GM12878 (cell line): Measurements from ENCODE around the gene CA9. TPM values are rescaled to one million over a fixed set of nuclear protein-coding genes. Genes with fewer than 3 reads are reported as not detected.

ENCODE experiments used
- ATAC-seq: fragments of 200-7000 bp; cut with Tn5 transposase; 3 replicates; pipeline ENCODE4 v1.9.1; 2020; ENCODE audit warnings: mild to moderate bottlenecking, moderate library complexity
- BruUV-seq: library from RNA; stranded (reverse); fragments of 400-500 nt; replicated peaks from 2 replicates; lab custom pipeline; 2021; lab: Mats Ljungman, UMichigan
- CTCF ChIA-PET: fragments of 300-600 bp; sonication (Branson Sonifier 250); formaldehyde crosslinking; extraction: SDS; loops from one replicate; lab custom pipeline; 2021; ENCODE audit warnings: inconsistent platforms; lab: Yijun Ruan, JAX
- POLR2A ChIA-PET: fragments of 350-600 bp; formaldehyde crosslinking; extraction: SDS; loops from one replicate; lab custom pipeline; 2021; ENCODE audit warnings: inconsistent platforms; lab: Charles Lee
- RAD21 ChIA-PET: fragments of 300-600 bp; sonication (Branson Sonifier 250); formaldehyde crosslinking; loops from one replicate; lab custom pipeline; 2023; ENCODE audit warnings: antibody characterized with exemption; ENCODE audit not compliant: unreplicated experiment; lab: Charles Lee
- SMC1A ChIA-PET: fragments of 300-600 bp; sonication (Branson Sonifier 250); formaldehyde crosslinking; loops from one replicate; lab custom pipeline; 2023; ENCODE audit not compliant: unreplicated experiment, uncharacterized antibody; lab: Charles Lee
- DNase-seq: peaks from one replicate; pipeline ENCODE4 v3.0.0-alpha.2; 2011; ENCODE audit warnings: low read depth, low spot score
- FAIRE-seq: peaks from 3 replicates; lab custom pipeline; 2011; peaks lifted over from hg19 to GRCh38; lab: Jason Lieb, UNC
- H2AFZ ChIP-seq: 2 replicates; pipeline ENCODE4 v1.6.0; 2011; ENCODE audit warnings: low read depth, low read length, control low read depth; ENCODE audit not compliant: control insufficient read depth
- H3K27ac ChIP-seq: 2 replicates; pipeline ENCODE4 v1.5.1; 2011; ENCODE audit warnings: control low read depth; ENCODE audit not compliant: control insufficient read depth, insufficient read depth
- H3K27me3 ChIP-seq, 2 experiments: replicated peaks in 1 of 2; 2 replicates each; pipeline versions ENCODE4 v1.6.0 to v1.6.1; 2011; ENCODE audit warnings: low read length in 1 of 2; ENCODE audit not compliant: control insufficient read depth in 2 of 2, insufficient read depth in 2 of 2
- H3K36me3 ChIP-seq, 2 experiments: 2 replicates each; pipeline ENCODE4 v1.5.1; 2011; ENCODE audit warnings: low read length in 1 of 2; ENCODE audit not compliant: control insufficient read depth in 2 of 2, insufficient read depth in 2 of 2
- H3K4me1 ChIP-seq: 2 replicates; pipeline ENCODE4 v1.6.1; 2011; ENCODE audit warnings: mild to moderate bottlenecking, low read length, moderate library complexity, mixed read lengths; ENCODE audit not compliant: control insufficient read depth, insufficient read depth
- H3K4me2 ChIP-seq: 2 replicates; pipeline ENCODE4 v1.6.0; 2011; ENCODE audit warnings: control low read depth; ENCODE audit not compliant: control insufficient read depth, insufficient read depth
- H3K4me3 ChIP-seq: fragments of 200-600 bp; sonication (generic); 2 replicates; pipeline ENCODE4 v1.5.1; 2016
- H3K79me2 ChIP-seq: 2 replicates; pipeline ENCODE4 v1.6.0; 2011; ENCODE audit warnings: low read length; ENCODE audit not compliant: control insufficient read depth, insufficient read depth
- H3K9ac ChIP-seq: 2 replicates; pipeline ENCODE4 v1.8.0; 2011; ENCODE audit warnings: low read length, control low read depth, mixed read lengths; ENCODE audit not compliant: control insufficient read depth, insufficient read depth
- H3K9me3 ChIP-seq: replicated peaks from 3 replicates; pipeline ENCODE4 v1.5.1; 2011; ENCODE audit warnings: mild to moderate bottlenecking, low read length; ENCODE audit not compliant: control insufficient read depth, insufficient read depth
- H4K20me1 ChIP-seq: 2 replicates; pipeline ENCODE4 v1.6.0; 2011; ENCODE audit not compliant: control insufficient read depth, insufficient read depth
- BACH1 ChIP-seq: fragments of 450-650 bp; IDR thresholded peaks from 2 replicates; pipeline ENCODE4 v1.6.1; 2017; ENCODE audit warnings: mild to moderate bottlenecking, borderline replicate concordance
- EGR1 ChIP-seq, 2 experiments: IDR thresholded peaks; 1 replicate in 1 of 2; 2 replicates in 1 of 2; pipeline ENCODE4 v1.6.1; 2011 to 2012; ENCODE audit warnings: low read depth in 2 of 2, low read length in 2 of 2, borderline replicate concordance in 1 of 2, mild to moderate bottlenecking in 1 of 2, moderate library complexity in 1 of 2
- EZH2 ChIP-seq: IDR thresholded peaks from 2 replicates; pipeline ENCODE4 v1.6.1; 2012; ENCODE audit warnings: low read depth, mild to moderate bottlenecking, control low read depth, inconsistent platforms, low read length, borderline replicate concordance; ENCODE audit not compliant: control insufficient read depth
- RAD21 ChIP-seq: IDR thresholded peaks from 2 replicates; pipeline ENCODE4 v1.6.1; 2011; ENCODE audit warnings: mild to moderate bottlenecking, low read depth, low read length, moderate library complexity; ENCODE audit not compliant: insufficient read depth
- RFX5 ChIP-seq: IDR thresholded peaks from 2 replicates; pipeline ENCODE4 v1.6.1; 2011; ENCODE audit warnings: low read depth, low read length, improper control_type of control experiment
- RUNX3 ChIP-seq: IDR thresholded peaks from 2 replicates; pipeline ENCODE4 v1.6.1; 2012; ENCODE audit warnings: low read length, inconsistent platforms
- SRF ChIP-seq, 2 experiments: IDR thresholded peaks; 2 replicates each; pipeline ENCODE4 v1.6.1; 2011; ENCODE audit warnings: low read depth in 2 of 2, low read length in 2 of 2, mild to moderate bottlenecking in 1 of 2, moderate library complexity in 1 of 2
- TBL1XR1 ChIP-seq: IDR thresholded peaks from 2 replicates; pipeline ENCODE4 v1.6.1; 2012; ENCODE audit warnings: low read depth, low read length, improper control_type of control experiment
- TCF3 ChIP-seq: IDR thresholded peaks from 2 replicates; pipeline ENCODE4 v1.6.1; 2012; ENCODE audit warnings: low read depth, mild to moderate bottlenecking, low read length, borderline replicate concordance; ENCODE audit not compliant: insufficient read depth
- WRNIP1 ChIP-seq: IDR thresholded peaks from 2 replicates; pipeline ENCODE4 v1.6.1; 2011; ENCODE audit warnings: low read depth, low read length, improper control_type of control experiment, borderline replicate concordance
- ZNF274 ChIP-seq: IDR thresholded peaks from one replicate; pipeline ENCODE4 v1.8.0; 2011; ENCODE audit not compliant: insufficient read length, insufficient read depth
- WGBS: methylation state at CpG from one replicate; pipeline ENCODE4 v1.1.6; 2016; ENCODE audit warnings: low lambda C conversion rate; ENCODE audit not compliant: insufficient replicate concordance, insufficient coverage; ENCODE audit errors: missing lambda C conversion rate; 5-methylcytosine and 5-hydroxymethylcytosine counted together
- in situ Hi-C: fragments of 300-500 bp; cut with MboI; formaldehyde crosslinking; loops from 9 replicates; pipeline ENCODE4 v1.14.3; 2018; ENCODE audit warnings: mixed read lengths
- intact Hi-C: fragments of 100-400 bp; cut with micrococcal nuclease; formaldehyde crosslinking; loops from one replicate; pipeline ENCODE4 v1.14.2; 2022; ENCODE audit not compliant: unreplicated experiment
- polyA plus RNA-seq, 11 experiments: library from polyadenylated mRNA; depleted of rRNA in 4 of 11; unstranded in 6 of 11; stranded (reverse) in 5 of 11; fragments of >200 nt; fragmentation: Nextera tagmentation in 4 of 11; fragmentation: Illumina TruSeq in 1 of 11; extraction: Ambion mirVana in 4 of 11; extraction: Trizol in 1 of 11; gene quantifications; 1 replicate in 1 of 11; 2 replicates in 10 of 11; pipeline versions ENCODE4 v1.2.1 to v1.2.3, GENCODE V29; 2011 to 2016; ENCODE audit warnings: inconsistent platforms in 2 of 11, missing spikeins in 2 of 11, low read depth in 1 of 11
- total RNA-seq, 4 experiments: library from RNA; depleted of rRNA in 3 of 4; stranded (reverse); fragments of >200 nt in 3 of 4; fragmentation: Illumina TruSeq in 1 of 4; extraction: Trizol in 1 of 4; gene quantifications; 2 replicates each; pipeline versions ENCODE4 v1.2.1 to v1.2.3, GENCODE V29; 2013 to 2021
- TF ChIP-seq, protein P1 (sequence below): IDR thresholded peaks from 2 replicates; pipeline ENCODE4 v1.6.1; 2011; ENCODE audit warnings: low read depth, low read length, improper control_type of control experiment, borderline replicate concordance

Gene CA9
- total and polyA plus RNA-seq, 10 of the 15 experiments (the other 5 are each of a cell fraction or from before 2014, with no cell fraction given) = 0.53 to 6.6 (median 1.2) TPM

DNA sequence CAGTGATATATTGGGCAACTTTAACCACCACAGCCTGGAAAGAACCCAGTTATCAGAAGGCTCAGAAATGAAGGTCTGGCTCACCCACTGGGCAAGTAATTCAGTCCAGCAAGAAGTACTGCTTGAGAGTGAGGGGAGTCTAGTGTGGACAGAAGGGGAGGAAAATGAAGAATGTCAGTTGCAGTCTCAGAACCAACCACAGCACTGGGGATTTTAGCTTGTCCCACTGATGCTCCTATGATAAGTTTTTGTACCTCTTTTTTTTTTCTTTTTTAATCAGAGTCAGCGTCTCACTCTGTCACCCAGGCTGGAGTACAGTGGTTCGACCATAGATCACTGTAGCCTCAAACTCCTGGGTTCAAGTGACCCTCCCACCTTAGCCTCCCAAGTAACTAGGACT lies 46.2 kb upstream of the CA9 start:
- no peak overlapping the region for H3K9ac ChIP-seq
- 18% methylated on average over 2 of the region's 2 CpGs for WGBS
- no peak for FAIRE-seq
- H2AFZ ChIP-seq = no peak overlapping the region; the same call in 1 of the 2 replicates
- no peak for TF ChIP-seq RAD21
- peak; percentile 28; the same call in 1 of the 2 replicates for TF ChIP-seq RUNX3
- TF ChIP-seq, all 136 proteins: peak for 1
- POLR2A ChIA-PET = interaction anchor here (0.6 to 0.8 kb wide), 2 partner anchors 13 to 105 kb away, joined by 3 to 7 read pairs; partner anchors contain the start of genes CREB3 and TLN1
- intact Hi-C loops (no loop called here), in situ Hi-C loops (no loop called here)
- H3K4me1 ChIP-seq = peaks cover 13% of the 10 kb centered on the region
- H3K36me3 ChIP-seq = no peaks in the 10 kb centered on the region
- H3K27me3 ChIP-seq = no peaks in the 10 kb centered on the region
- H3K4me3 ChIP-seq = no peak overlapping the region
- SMC1A ChIA-PET = interaction anchor here (1.2 to 1.7 kb wide), 2 partner anchors 9 to 22 kb away, joined by 3 to 5 read pairs; no protein-coding TSS in a partner anchor
- ATAC-seq = peak; percentile 46
- CTCF ChIA-PET = interaction anchor here (1.1 to 3.5 kb wide), 2 partner anchors 16 to 99 kb away, joined by 3 to 15 read pairs; no protein-coding TSS in a partner anchor
- no peak for DNase-seq
- no TSS peak for BruUV-seq
- no peaks in the 10 kb centered on the region for H4K20me1 ChIP-seq
- H3K27ac ChIP-seq = no peak overlapping the region
- H3K4me2 ChIP-seq = peak overlapping the region; percentile 28
- H3K9me3 ChIP-seq = no peaks in the 10 kb centered on the region
- H3K79me2 ChIP-seq = no peaks in the 10 kb centered on the region
- RAD21 ChIA-PET = interaction anchor here (1.3 kb wide), 1 partner anchor 19 kb away, joined by 3 read pairs; no protein-coding TSS in a partner anchor

DNA sequence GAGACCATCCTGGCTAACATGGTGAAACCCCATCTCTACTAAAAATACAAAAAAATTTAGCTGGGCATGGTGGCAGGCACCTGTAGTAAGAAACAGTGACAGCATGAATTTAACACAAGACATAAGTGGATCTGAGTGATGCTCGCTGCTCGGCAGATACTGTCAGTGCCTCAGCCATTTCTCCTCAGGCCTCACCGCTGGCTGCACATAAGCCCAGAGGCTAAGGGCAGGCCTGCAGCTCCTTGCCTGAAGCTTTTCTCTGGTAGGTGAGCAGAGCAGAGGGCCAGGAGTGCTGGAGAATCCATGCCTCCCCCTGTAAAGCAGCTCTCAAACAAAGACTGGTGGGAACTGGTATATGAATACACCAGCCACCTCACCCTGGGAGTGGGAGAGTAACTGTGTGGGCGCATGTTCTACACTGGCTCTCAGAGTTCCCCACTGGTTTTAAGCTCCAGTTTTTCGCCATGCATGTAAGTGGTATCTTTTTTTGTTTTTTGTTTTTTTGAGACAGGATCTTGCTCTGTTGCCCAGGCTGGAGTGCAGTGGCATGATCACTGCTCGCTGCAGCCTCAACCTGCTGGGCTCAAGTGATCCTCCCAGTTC lies 45.2 kb upstream of the CA9 start:
- WGBS = 94% methylated on average over 6 of the region's 6 CpGs
- BruUV-seq = no TSS peak
- TF ChIP-seq ZNF274 (no peak), EZH2 (no peak), TBL1XR1 (no peak), WRNIP1 (no peak), TCF3 (no peak), RFX5 (no peak), BACH1 (no peak), EGR1 (IDR thresholded peaks at IDR 0.05; ENCODE audit: borderline replicate concordance in 1 of 2, low read depth in 2 of 2, low read length in 2 of 2) (no peak), SRF (IDR thresholded peaks at IDR 0.05; ENCODE audit: low read depth in 2 of 2, low read length in 2 of 2) (no peak)
- TF ChIP-seq, protein P1, sequence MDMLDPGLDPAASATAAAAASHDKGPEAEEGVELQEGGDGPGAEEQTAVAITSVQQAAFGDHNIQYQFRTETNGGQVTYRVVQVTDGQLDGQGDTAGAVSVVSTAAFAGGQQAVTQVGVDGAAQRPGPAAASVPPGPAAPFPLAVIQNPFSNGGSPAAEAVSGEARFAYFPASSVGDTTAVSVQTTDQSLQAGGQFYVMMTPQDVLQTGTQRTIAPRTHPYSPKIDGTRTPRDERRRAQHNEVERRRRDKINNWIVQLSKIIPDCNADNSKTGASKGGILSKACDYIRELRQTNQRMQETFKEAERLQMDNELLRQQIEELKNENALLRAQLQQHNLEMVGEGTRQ = no peak

More for the DNA sequence above, 45.2 kb upstream of the CA9 start:
- DNase-seq (no peak), ATAC-seq (no peak), FAIRE-seq (no peak)
- Histone ChIP-seq H3K27ac (no peak overlapping the region), H4K20me1 (no peaks in the 10 kb centered on the region), H3K4me1 (peaks cover 13% of the 10 kb centered on the region), H3K36me3 (no peaks in the 10 kb centered on the region), H3K9me3 (no peaks in the 10 kb centered on the region), H3K27me3 (no peaks in the 10 kb centered on the region), H3K9ac (no peak overlapping the region), H2AFZ (no peak overlapping the region), H3K4me3 (no peak overlapping the region), H3K4me2 (no peak overlapping the region), H3K79me2 (no peaks in the 10 kb centered on the region)
- SMC1A ChIA-PET = interaction anchor here (0.9 to 1.7 kb wide), 5 partner anchors 9 to 19 kb away, joined by 3 to 9 read pairs (median 5); no protein-coding TSS in a partner anchor
- in situ Hi-C loops (no loop called here), intact Hi-C loops (no loop called here)
- CTCF ChIA-PET = interaction anchor here (0.7 to 3.5 kb wide), 8 partner anchors 9 to 98 kb away, joined by 3 to 15 read pairs (median 6); no protein-coding TSS in a partner anchor
- POLR2A ChIA-PET = interaction anchor here (1.0 to 2.8 kb wide), 4 partner anchors 12 to 20 kb away, joined by 4 to 10 read pairs (median 5); no protein-coding TSS in a partner anchor
- RAD21 ChIA-PET = interaction anchor here (0.7 to 1.3 kb wide), 3 partner anchors 9 to 24 kb away, joined by 3 to 4 read pairs (median 3); partner anchors contain the start of gene TESK1
